Measurements from ENCODE around the gene NUDCD3.

Gene NUDCD3

DNA sequence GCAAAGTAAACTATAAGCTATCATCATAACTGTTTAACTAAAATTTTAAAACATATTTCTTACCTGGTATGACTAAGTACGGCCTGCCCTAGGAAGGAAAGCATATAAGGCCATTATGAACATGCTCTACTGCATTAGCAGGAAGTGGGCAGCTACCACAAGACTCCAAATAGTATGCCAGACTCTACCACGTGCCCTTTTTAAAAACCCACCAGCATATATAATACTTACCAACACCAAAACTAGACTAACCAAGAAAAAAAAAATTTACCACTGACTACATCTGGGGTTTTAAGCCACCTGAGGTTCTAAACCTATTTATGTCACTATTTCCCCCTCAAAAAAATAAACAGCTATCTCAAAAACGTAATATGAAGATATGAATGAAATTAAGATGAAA is 30.1 kb downstream of the NUDCD3 start:
- TF ChIP-seq, protein P1, sequence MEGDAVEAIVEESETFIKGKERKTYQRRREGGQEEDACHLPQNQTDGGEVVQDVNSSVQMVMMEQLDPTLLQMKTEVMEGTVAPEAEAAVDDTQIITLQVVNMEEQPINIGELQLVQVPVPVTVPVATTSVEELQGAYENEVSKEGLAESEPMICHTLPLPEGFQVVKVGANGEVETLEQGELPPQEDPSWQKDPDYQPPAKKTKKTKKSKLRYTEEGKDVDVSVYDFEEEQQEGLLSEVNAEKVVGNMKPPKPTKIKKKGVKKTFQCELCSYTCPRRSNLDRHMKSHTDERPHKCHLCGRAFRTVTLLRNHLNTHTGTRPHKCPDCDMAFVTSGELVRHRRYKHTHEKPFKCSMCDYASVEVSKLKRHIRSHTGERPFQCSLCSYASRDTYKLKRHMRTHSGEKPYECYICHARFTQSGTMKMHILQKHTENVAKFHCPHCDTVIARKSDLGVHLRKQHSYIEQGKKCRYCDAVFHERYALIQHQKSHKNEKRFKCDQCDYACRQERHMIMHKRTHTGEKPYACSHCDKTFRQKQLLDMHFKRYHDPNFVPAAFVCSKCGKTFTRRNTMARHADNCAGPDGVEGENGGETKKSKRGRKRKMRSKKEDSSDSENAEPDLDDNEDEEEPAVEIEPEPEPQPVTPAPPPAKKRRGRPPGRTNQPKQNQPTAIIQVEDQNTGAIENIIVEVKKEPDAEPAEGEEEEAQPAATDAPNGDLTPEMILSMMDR (IDR thresholded peaks at IDR 0.05; ENCODE audit: extremely low read depth, insufficient read depth, missing control alignments): no peak
- in situ Hi-C loops (cut with MboI; ENCODE audit: low pct_unique_long_range_greater_than_20kb, low sequenced_read_pairs, unreplicated experiment): no loop called here
- DNase-seq (ENCODE audit: low spot score): peak; percentile 57

DNA sequence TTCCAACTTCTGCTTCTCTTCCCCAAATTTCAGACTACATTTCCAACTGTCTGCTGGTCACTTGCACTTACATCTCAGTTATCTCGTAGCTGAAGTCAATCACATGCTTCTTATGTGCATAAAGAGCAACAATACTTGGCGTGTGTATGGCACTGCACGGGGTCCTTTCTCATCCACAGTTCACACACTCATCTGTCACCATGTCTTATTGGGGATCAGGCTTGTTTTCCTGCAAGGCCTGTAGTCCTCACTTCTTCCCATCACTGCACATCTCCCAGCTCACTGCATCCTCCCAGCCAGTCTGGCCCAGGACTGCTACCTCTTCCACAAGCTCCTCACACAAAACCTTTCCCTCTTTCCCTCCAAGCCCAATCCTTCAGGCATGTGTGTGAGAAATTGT is 35.3 kb downstream of the NUDCD3 start:
- in situ Hi-C loops (cut with MboI; ENCODE audit: low pct_unique_long_range_greater_than_20kb, low sequenced_read_pairs, unreplicated experiment): no loop called here
- DNase-seq (ENCODE audit: low spot score): no peak
- TF ChIP-seq, protein P1 (IDR thresholded peaks at IDR 0.05; ENCODE audit: extremely low read depth, insufficient read depth, missing control alignments): no peak

DNA sequence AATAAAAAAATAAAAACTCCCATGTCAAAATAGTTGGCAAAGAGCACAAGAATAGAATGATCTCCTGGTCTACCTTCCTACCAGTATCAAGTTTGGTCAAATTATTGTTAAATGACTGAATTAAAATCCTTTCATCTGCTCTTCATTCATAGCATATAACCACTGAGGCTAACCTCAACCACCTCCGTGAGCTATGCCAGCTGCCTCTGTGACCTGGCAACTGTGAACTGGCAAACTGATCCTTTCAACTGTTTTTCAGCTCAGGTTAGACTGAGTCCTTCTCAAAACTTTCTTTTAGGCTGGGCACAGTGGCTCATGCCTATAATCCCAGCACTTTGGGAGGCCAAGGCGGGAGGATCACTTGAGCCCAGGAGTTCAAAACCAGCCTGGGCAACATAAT is 36.1 kb downstream of the NUDCD3 start:
- DNase-seq (ENCODE audit: low spot score): no peak
- TF ChIP-seq, protein P1 (IDR thresholded peaks at IDR 0.05; ENCODE audit: extremely low read depth, insufficient read depth, missing control alignments): no peak
- in situ Hi-C loops (cut with MboI; ENCODE audit: low pct_unique_long_range_greater_than_20kb, low sequenced_read_pairs, unreplicated experiment): no loop called here

DNA sequence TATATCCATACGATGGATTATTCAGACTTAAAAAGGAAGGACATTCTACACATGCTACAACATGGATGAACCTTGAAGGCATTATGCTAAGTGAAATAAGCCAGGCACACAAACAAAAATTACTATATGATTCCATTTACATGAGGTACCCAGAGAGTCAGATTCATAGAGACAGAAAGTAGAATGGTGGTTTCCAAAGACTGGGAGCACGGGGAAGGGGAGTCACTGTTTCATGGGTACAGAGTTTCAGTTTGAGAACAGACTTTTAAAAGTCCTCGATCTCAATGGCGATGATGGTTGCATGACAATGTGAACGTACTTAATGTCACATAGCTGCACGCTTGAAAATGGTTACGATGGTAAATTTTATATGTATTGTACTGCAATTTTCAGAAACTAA is 39.3 kb downstream of the NUDCD3 start:
- TF ChIP-seq, protein P1 (IDR thresholded peaks at IDR 0.05; ENCODE audit: extremely low read depth, insufficient read depth, missing control alignments): no peak
- in situ Hi-C loops (cut with MboI; ENCODE audit: low pct_unique_long_range_greater_than_20kb, low sequenced_read_pairs, unreplicated experiment): no loop called here
- DNase-seq (ENCODE audit: low spot score): no peak

DNA sequence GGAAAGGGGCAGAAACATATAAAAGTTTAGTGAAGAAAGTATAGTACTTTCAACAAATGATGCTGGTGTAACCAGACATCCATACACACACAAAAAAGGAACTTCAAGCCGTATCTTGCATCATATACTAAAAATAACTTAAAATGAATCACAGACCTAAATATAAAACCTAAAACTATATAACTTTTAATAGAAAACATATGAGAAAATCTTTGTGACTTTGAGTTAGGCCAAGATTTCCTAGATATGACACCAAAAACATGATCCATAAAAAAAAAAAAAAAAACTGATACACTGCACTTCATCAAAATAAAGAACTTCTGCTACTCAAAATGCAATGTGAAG is 40.9 kb downstream of the NUDCD3 start:
- DNase-seq (ENCODE audit: low spot score): no peak
- in situ Hi-C loops (cut with MboI; ENCODE audit: low pct_unique_long_range_greater_than_20kb, low sequenced_read_pairs, unreplicated experiment): no loop called here

DNA sequence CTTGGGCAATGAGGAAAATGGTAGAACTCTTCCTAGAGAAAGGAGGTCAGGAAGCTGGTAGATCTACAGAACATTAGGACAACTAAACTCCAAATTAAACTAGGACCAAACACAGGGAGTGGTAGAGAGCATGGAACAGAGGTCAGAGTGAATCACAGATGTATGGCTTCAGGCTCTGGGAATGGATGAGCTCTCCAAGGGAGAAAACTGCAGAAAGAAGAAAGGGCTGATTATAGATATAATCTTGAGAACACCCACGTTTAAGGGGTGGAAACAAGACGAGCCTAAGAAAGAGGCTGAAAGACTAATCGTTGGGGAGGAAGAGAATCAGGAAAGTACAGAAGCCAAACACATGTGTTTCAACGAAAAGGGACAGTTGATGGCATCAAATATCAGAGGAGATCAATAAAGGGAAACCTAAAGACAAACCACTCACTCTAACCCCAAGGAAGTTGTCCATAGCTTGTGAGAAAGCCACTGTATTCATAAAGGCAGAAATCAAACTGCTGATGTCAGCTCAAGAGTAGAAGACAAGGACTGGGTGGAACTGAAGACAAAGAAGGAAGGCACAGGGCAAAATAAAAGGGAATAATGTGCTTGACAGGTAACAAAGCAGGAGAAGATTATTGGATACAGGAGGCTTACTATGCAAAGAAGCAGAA is 41.4 kb downstream of the NUDCD3 start:
- in situ Hi-C loops (cut with MboI; ENCODE audit: low pct_unique_long_range_greater_than_20kb, low sequenced_read_pairs, unreplicated experiment): no loop called here

More for the DNA sequence above, 40.9 kb downstream of the NUDCD3 start:
- TF ChIP-seq, protein P1 (IDR thresholded peaks at IDR 0.05; ENCODE audit: extremely low read depth, insufficient read depth, missing control alignments): no peak

More for the DNA sequence above, 41.4 kb downstream of the NUDCD3 start:
- TF ChIP-seq, protein P1 (IDR thresholded peaks at IDR 0.05; ENCODE audit: extremely low read depth, insufficient read depth, missing control alignments): no peak
- no peak for DNase-seq (ENCODE audit: low spot score)

Measured in GM13977 (cell line).